ENCODE results near the gene LSM12.

Gene LSM12

DNA sequence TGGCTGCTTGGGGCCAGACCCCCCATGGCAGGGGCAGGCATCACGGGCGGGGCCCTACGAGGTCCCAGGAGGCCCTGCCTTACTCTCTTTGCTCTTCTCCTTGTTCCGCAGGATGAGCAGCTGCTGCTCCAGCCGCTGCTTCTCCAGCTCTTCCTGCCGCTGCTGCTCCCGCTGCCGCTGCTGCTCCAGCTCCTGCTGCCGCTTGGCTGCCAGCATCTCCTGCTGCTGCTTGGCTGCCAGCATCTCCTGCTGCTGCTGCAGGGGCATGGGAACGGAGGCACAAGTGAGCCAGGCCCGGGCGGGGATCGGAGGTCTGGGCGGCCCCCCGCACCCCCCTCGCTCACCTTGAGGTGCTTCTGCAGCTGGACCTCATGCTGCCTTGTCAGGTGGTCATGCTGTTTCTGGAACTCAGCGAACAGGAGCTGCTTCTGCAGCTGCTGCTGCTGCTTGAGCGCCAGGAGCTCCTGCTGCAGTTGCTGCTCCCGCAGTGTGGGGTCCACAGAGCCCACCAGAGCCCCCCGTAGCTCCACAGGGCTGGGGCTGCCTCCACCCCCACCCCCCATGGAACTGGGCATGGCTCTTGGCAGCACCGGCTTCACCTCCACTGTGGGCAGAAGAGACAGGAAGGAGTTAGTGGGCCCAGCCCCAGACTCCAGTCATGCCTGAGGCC is 26.9 kb upstream of the LSM12 start:
- TF ChIP-seq CTCF (IDR thresholded peaks at IDR 0.05; ENCODE audit: borderline replicate concordance, insufficient read depth, low read depth, low read length): no peak
- H3K4me3 ChIP-seq (ENCODE audit: low read depth, low read length): no peak overlapping the region

- no peak overlapping the region for H3K4me3 ChIP-seq (ENCODE audit: low read depth, low read length)
- TF ChIP-seq CTCF (IDR thresholded peaks at IDR 0.05; ENCODE audit: borderline replicate concordance, insufficient read depth, low read depth, low read length): no peak
Observed at GRCh38 chr17:44092051-44092450, 25.6 kb upstream of the LSM12 start.

DNA sequence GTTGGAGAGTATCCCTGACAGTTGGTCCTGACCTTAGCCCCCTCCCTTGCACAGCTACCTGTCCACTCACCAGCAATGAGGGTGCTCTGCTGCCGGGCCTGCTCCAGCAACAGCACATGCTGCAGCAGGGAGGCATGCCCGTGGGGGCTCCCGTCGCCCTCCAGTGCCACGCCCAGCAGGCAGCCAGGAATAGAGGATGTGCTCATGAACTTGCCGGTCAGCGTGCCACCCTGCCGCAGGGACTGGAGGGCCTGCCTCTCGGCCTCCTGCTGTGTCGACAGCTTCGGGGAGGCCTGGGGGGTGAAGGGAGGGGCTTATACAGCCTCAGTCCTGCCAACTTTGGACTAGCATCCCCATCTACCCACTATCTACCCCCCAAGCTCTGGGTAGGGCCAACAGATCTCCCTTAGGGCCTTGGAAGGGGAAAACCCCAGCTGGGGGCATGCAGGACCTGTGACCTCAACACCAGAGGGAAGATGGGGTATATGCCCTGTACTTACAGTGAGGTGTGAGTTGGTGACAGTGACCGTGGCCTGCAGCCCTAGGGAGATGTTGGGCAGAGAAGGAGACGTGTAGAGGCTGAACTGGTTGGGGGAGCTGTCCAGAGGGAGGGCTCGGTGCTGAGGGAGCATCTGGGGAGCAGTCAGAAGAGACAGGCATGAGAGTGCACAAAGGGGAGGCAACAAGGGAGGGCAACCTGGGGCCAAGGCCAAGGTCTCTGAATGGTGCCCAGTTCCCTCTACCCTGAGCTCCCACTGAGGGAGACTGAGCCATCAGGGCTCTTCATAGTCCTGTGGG is 24.9 kb upstream of the LSM12 start:
- H3K4me3 ChIP-seq (ENCODE audit: low read depth, low read length): no peak overlapping the region
- TF ChIP-seq CTCF (IDR thresholded peaks at IDR 0.05; ENCODE audit: borderline replicate concordance, insufficient read depth, low read depth, low read length): no peak

DNA sequence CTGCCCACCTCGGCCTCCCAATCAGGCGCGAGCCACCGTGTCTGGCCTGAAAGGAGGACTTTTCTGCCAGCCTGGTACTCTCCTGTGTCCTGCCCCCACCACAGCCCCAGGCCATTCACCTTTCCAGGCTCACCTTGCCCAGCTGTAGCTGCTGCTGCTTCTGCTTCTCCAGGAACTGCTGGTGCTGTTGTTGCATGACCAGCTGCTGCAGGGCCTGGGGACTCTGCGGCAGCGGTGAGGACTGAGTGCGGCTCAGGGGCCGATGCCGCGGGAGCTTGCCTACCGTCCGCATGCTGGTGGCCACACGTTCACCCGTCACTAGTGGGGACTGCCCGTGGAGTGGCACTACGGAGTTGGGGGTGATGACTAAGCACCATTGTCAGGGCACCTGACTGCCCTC is 21.8 kb upstream of the LSM12 start:
- TF ChIP-seq CTCF (IDR thresholded peaks at IDR 0.05; ENCODE audit: borderline replicate concordance, insufficient read depth, low read depth, low read length): no peak
- H3K4me3 ChIP-seq (ENCODE audit: low read depth, low read length): no peak overlapping the region

DNA sequence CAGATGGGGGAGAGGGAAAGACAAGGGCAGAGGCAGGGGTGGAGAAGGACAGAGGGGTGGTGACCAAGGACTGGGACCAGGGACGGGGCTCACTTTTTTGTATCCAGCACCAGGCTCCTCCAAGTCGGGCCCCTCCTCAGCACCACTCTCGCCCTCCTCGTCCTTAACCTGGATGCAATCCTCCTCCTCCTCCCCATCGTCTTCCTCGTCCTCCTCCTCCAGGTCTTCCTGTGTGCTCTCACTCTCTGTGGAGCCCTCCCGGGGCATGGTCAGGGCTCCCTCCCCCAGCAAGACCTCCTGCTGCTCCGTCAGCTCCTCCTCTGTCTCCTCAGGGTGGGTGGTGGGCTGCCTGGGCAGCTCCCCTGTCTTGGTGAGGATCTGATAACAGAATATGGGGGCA is 20.8 kb upstream of the LSM12 start:
- no peak overlapping the region for H3K4me3 ChIP-seq (ENCODE audit: low read depth, low read length)
- TF ChIP-seq CTCF (IDR thresholded peaks at IDR 0.05; ENCODE audit: borderline replicate concordance, insufficient read depth, low read depth, low read length): no peak

DNA sequence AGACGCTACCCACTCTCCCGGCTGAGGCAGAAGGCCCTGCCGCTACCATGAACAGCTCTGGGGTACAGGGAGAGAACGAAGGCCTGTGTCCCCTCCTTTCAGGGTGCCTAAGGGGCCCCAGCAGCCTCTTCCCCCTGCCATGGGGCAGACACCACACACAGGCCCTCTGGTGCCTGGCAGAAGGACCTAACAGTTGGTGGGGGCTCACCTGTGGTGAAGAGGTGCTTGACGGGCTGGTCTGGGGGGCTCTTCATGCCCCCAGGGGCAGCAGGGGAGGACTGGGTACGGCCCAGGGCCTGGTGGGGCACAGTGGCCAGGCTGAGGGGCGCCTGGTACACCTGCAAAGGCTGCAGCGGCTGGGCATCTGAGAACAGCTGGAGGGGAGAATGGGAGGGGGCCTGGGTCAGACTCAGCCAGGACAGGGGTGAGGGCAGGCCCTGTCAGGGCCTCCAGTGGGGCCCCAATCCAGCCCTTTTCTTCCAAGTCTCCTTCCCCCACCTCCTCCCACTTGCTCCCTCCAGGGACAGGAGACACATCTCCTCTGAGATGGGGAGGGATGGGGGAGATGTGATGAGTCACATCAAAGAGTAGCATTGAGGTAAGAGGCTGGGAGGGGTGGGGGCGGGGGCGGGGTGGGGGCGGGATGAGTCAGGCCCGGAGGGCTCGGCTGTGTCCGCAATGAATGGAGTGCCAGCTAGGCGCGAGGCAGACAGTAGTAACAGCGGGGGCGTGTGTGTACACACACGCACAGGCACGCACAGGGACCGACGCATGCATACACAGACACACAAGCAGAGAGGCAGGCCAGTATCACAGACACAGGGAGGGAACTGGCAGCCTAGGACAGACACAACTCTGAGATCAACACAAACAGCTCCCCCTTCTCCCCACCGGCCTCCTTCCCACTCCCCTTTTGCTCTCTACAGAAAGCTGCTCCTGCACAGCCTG is 20.2 kb upstream of the LSM12 start:
- H3K4me3 ChIP-seq (ENCODE audit: low read depth, low read length): no peak overlapping the region
- no peak for TF ChIP-seq CTCF (IDR thresholded peaks at IDR 0.05; ENCODE audit: borderline replicate concordance, insufficient read depth, low read depth, low read length)
